CD4-positive, alpha-beta T cell (primary cell): Measurements from ENCODE around the gene HDLBP. TPM values are rescaled to one million over a fixed set of nuclear protein-coding genes. Genes with fewer than 3 reads are reported as not detected.

ENCODE experiments used
- ATAC-seq: fragments of 200-7000 bp; cut with Tn5 transposase; one replicate; pipeline ENCODE4 v1.10.0; 2022; ENCODE audit warnings: mild to moderate bottlenecking; ENCODE audit not compliant: poor library complexity
- CTCF ChIA-PET: fragments of 350-600 bp; sonication (Branson Sonifier 250); formaldehyde crosslinking; loops from one replicate; lab custom pipeline; 2021; ENCODE audit warnings: antibody characterized with exemption, inconsistent platforms; lab: Charles Lee
- POLR2A ChIA-PET: fragments of 350-600 bp; sonication (Branson Sonifier 250); formaldehyde crosslinking; loops from one replicate; lab custom pipeline; 2021; ENCODE audit warnings: antibody characterized with exemption, inconsistent platforms; lab: Charles Lee
- DNase-seq, 14 experiments: peaks; one replicate each; pipeline ENCODE4 v3.0.0-alpha.2; 2013 to 2020; ENCODE audit warnings: mixed read lengths in 2 of 14
- H3K27ac ChIP-seq, 2 donors: one replicate each; pipeline versions ENCODE4 v1.5.1 to v1.7.0; 2013; ENCODE audit warnings: low read length in 2 of 2, low read depth in 1 of 2, mild to moderate bottlenecking in 1 of 2
- H3K27me3 ChIP-seq, 2 experiments: 1 replicate in 1 of 2; 2 replicates in 1 of 2; pipeline versions ENCODE4 v1.6.1 to v1.7.0; 2013; ENCODE audit warnings: low read length in 2 of 2, control low read depth in 1 of 2, mild to moderate bottlenecking in 1 of 2, moderate library complexity in 1 of 2; ENCODE audit not compliant: insufficient read depth in 2 of 2, control insufficient read depth in 1 of 2
- H3K36me3 ChIP-seq: one replicate; pipeline ENCODE4 v1.6.1; 2013; ENCODE audit warnings: low read length, control low read depth; ENCODE audit not compliant: insufficient read depth
- H3K4me1 ChIP-seq: one replicate; pipeline ENCODE4 v1.6.1; 2013; ENCODE audit warnings: low read length, control low read depth; ENCODE audit not compliant: insufficient read depth
- H3K4me3 ChIP-seq: one replicate; pipeline ENCODE4 v1.5.1; 2013; ENCODE audit warnings: mild to moderate bottlenecking, low read length, moderate library complexity
- H3K9me3 ChIP-seq, 2 experiments: 1 replicate in 1 of 2; 2 replicates in 1 of 2; pipeline versions ENCODE4 v1.6.1 to v1.7.0; 2013; ENCODE audit warnings: low read length in 2 of 2, mild to moderate bottlenecking in 2 of 2, control low read depth in 1 of 2, moderate library complexity in 1 of 2; ENCODE audit not compliant: control insufficient read depth in 1 of 2, insufficient read depth in 1 of 2
- H3K27ac Mint-ChIP-seq: one replicate; pipeline ENCODE4 v1.8.0; 2020; ENCODE audit warnings: mixed read lengths
- H3K27me3 Mint-ChIP-seq: one replicate; pipeline ENCODE4 v1.8.0; 2021; ENCODE audit warnings: mixed read lengths
- H3K36me3 Mint-ChIP-seq: one replicate; pipeline ENCODE4 v1.8.0; 2021; ENCODE audit warnings: low read depth, mixed read lengths
- H3K4me1 Mint-ChIP-seq: one replicate; pipeline ENCODE4 v1.8.0; 2021; ENCODE audit warnings: low read depth, mixed read lengths
- H3K4me3 Mint-ChIP-seq: one replicate; pipeline ENCODE4 v1.8.0; 2020; ENCODE audit warnings: mild to moderate bottlenecking, mixed read lengths
- H3K9me3 Mint-ChIP-seq: one replicate; pipeline ENCODE4 v1.8.0; 2020; ENCODE audit warnings: mixed read lengths
- CTCF ChIP-seq: fragments of 200-600 bp; IDR thresholded peaks from one replicate; pipeline ENCODE4 v1.8.0; 2022; ENCODE audit warnings: antibody characterized with exemption, mild to moderate bottlenecking
- intact Hi-C, 2 experiments: fragments of 100-400 bp; cut with DNase I in 1 of 2; cut with micrococcal nuclease in 1 of 2; formaldehyde crosslinking; loops; one replicate each; pipeline versions ENCODE4 v1.15.1 to v1.9.0; 2023 to 2025; cut with DNase I, micrococcal nuclease
- total RNA-seq, 174 experiments: library from RNA in 2 of 174; stranded (reverse) in 2 of 174; gene quantifications; one replicate each; pipeline ENCODE4 v1.2.3 and lab custom pipeline; 2021 to 2026

Gene HDLBP
- total RNA-seq, 2 experiments from 2014 or later, result 82.0 to 97.9 TPM

- ChIA-PET CTCF (no interaction called here), POLR2A (no interaction called here)
- DNase-seq (no peak), ATAC-seq (no peak)
- H3K27me3 Mint-ChIP-seq, result no peaks in the 10 kb centered on the region
- H3K9me3 ChIP-seq, result no peaks in the 10 kb centered on the region
- H3K36me3 ChIP-seq, result no peaks in the 10 kb centered on the region
- H3K4me1 ChIP-seq, result no peaks in the 10 kb centered on the region
- H3K36me3 Mint-ChIP-seq, result no peaks in the 10 kb centered on the region
- H3K9me3 Mint-ChIP-seq, result no peaks in the 10 kb centered on the region
- TF ChIP-seq CTCF, result no peak
- no peak overlapping the region for H3K4me3 ChIP-seq
- H3K4me1 Mint-ChIP-seq, result no peaks in the 10 kb centered on the region
- no peak overlapping the region for H3K27ac Mint-ChIP-seq
- no peak overlapping the region for H3K4me3 Mint-ChIP-seq
- no peaks in the 10 kb centered on the region for H3K27me3 ChIP-seq
- intact Hi-C loops, result no loop called here
- H3K27ac ChIP-seq, result no peak overlapping the region
Observed at GRCh38 chr2:241204490-241204889, 111.0 kb downstream of the HDLBP start.

- H3K9me3 ChIP-seq, result no peaks in the 10 kb centered on the region
- ChIA-PET POLR2A (no interaction called here), CTCF (no interaction called here)
- no peaks in the 10 kb centered on the region for H3K36me3 Mint-ChIP-seq
- no peaks in the 10 kb centered on the region for H3K27me3 ChIP-seq
- no peaks in the 10 kb centered on the region for H3K4me1 Mint-ChIP-seq
- H3K4me1 ChIP-seq, result no peaks in the 10 kb centered on the region
- no peak for TF ChIP-seq CTCF
- intact Hi-C loops, result no loop called here
- DNase-seq (no peak), ATAC-seq (no peak)
- H3K27ac Mint-ChIP-seq, result no peak overlapping the region
- H3K27me3 Mint-ChIP-seq, result no peaks in the 10 kb centered on the region
- no peak overlapping the region for H3K4me3 ChIP-seq
- H3K27ac ChIP-seq, result no peak overlapping the region
- H3K4me3 Mint-ChIP-seq, result no peak overlapping the region
- no peaks in the 10 kb centered on the region for H3K9me3 Mint-ChIP-seq
- H3K36me3 ChIP-seq, result no peaks in the 10 kb centered on the region
Observed at GRCh38 chr2:241204010-241204384, 111.5 kb downstream of the HDLBP start.

- H3K9me3 Mint-ChIP-seq, result no peaks in the 10 kb centered on the region
- intact Hi-C loops, result no loop called here
- Histone ChIP-seq H3K27me3 (no peaks in the 10 kb centered on the region), H3K36me3 (no peaks in the 10 kb centered on the region), H3K4me1 (no peaks in the 10 kb centered on the region), H3K27ac (no peak overlapping the region), H3K9me3 (no peaks in the 10 kb centered on the region), H3K4me3 (no peak overlapping the region)
- H3K27ac Mint-ChIP-seq, result no peak overlapping the region
- no peak for TF ChIP-seq CTCF
- H3K4me3 Mint-ChIP-seq, result no peak overlapping the region
- H3K27me3 Mint-ChIP-seq, result no peaks in the 10 kb centered on the region
- DNase-seq (no peak), ATAC-seq (no peak)
- ChIA-PET POLR2A (no interaction called here), CTCF (no interaction called here)
- H3K4me1 Mint-ChIP-seq, result no peaks in the 10 kb centered on the region
- H3K36me3 Mint-ChIP-seq, result no peaks in the 10 kb centered on the region
Observed at GRCh38 chr2:241203218-241204009, 112.1 kb downstream of the HDLBP start.
